SK-N-MC (cell line): ENCODE measurements around the gene YPEL5.
"Not testable (repeated sequence)": the region's sequence is repeated elsewhere in the genome, so short reads cannot be mapped to it uniquely, and the experiment has no call there.

Experiments
- EZH2 ChIP-seq: fragments of 200-600 bp; sonication (generic); IDR thresholded peaks from one replicate; pipeline ENCODE4 v1.6.1; 2017; ENCODE audit warnings: antibody characterized with exemption
- POLR2AphosphoS5 ChIP-seq: IDR thresholded peaks from 2 replicates; pipeline ENCODE4 v1.6.1; 2012; ENCODE audit warnings: mild to moderate bottlenecking, low read depth, low read length, borderline replicate concordance

DNA sequence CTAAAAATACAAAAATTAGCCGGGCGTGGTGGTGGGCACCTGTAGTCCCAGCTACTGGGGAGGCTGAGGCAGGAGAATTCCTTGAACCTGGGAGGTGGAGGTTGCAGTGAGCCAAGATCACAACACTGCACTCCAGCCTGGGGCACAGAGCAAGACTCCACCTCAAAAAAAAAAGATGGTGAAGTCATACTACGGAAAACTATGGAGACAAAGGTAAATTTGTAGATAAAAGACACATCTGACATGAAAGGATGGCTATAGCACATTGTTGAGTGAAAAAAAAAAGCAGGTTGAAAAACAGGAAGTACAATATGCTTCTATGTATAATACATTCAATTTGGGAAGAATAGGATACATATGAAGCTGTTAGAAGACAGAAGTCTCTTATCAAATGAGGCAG lies 1.9 kb upstream of the YPEL5 start:
- TF ChIP-seq POLR2AphosphoS5, EZH2: not testable (repeated sequence)
